GM12892 (cell line): ENCODE results near the gene SGCB.
A peak's percentile ranks its signal among the peaks of the same experiment; 100 is the strongest.

Source experiments
- DNase-seq: peaks from one replicate; pipeline ENCODE4 v3.0.0; 2011; ENCODE audit not compliant: insufficient read length
- FAIRE-seq: peaks from 2 replicates; lab custom pipeline; 2011; peaks lifted over from hg19 to GRCh38; lab: Jason Lieb, UNC
- POLR2A ChIP-seq: IDR thresholded peaks from 2 replicates; pipeline ENCODE4 v1.6.1; 2011; ENCODE audit warnings: low read depth, low read length, control low read depth
- POLR2AphosphoS5 ChIP-seq: IDR thresholded peaks from 2 replicates; pipeline ENCODE4 v1.6.1; 2011; ENCODE audit warnings: low read depth, low read length, control low read depth
- TAF1 ChIP-seq: IDR thresholded peaks from 2 replicates; pipeline ENCODE4 v1.6.1; 2011; ENCODE audit warnings: low read depth, mild to moderate bottlenecking, control low read depth, low read length, borderline replicate concordance

The SGCB gene

DNA sequence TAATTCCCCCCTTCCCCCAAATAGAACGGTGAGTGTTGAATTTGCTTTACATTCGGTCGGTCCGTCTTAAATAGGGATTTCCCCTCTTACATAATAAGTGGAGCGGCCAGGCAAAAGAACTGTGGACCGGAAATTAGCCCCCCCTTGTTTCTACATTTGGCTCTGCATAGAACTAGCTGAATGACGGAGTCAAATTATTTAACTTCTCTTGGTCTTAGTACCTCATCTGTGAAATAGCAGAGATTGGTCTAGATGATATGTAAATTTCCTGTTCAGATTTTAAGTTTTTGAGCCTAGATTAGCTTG lies 14.3 kb upstream of the SGCB start:
- DNase-seq (peak; percentile 17), FAIRE-seq (no peak)
- TF ChIP-seq POLR2A (no peak), POLR2AphosphoS5 (no peak), TAF1 (no peak)

DNA sequence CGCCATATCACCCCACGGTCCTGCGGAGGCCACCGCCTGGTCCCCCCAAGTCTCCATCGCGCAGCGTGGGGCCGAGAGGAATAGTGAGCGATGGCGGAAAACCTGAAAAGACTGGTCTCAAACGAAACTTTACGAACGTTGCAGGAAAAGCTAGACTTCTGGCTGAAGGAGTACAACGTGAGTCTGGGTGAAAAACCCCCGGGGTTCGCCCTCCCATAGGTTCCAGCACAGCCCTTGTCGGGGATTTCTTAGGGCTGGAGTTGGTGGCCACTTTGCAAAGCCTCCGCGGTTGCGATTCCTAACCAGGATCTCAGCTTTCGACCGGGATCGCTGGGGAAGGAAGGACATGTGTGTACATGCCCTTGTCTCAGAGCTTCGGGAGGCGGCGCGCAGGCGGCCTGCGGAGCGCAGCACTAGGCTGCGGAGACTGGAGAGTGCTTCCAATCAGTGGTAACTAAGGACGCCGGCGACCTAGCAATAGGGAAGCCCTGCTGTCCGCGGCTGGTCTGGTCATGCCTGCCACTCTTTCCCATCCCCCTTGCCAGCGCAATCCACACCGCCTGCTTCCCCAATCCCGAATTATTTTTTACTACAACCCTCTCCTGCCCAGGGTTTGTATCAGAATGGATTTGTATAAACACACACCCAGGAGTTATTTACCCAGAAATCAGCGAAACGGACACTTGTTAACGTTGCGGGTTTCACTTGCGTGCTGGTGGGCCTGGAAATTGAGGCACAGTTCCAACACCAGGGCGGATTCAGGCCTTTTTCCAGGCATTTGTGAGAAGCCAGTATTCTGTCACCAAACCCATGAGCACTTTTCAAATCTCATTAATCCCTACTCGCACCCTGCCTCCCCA lies 13.7 kb upstream of the SGCB start:
- peak; percentile 81 for FAIRE-seq
- TF ChIP-seq POLR2AphosphoS5 (no peak), POLR2A (no peak), TAF1 (no peak)
- DNase-seq = peak; percentile 34

DNA sequence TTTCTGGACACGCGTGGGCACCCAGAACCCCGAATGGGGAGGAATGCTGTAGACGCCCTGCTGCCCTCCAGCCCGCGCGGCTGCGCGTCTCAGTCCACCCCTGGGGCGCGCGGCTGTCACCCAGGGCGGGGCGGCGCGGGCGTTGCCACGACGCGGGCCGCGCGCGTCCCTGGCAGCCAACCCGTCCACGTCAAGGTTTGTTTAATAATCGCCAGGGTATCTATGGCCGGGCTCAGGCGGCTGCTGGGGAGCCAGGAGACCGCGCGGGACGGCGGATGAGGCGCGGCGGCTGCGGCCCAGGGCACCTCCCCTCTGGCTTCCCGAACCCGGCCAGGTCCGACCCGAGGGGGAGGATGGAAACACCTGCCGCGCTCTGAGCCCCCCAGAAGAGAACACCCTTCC lies 13.1 kb upstream of the SGCB start, which contains the start of gene SPATA18:
Gene SPATA18 (plus strand): TSS at position 92 of the 402 bp plus-strand sequence. CDS start 401 bp downstream, outside the sequence.
- DNase-seq (peak; percentile 36), FAIRE-seq (no peak)
- TF ChIP-seq POLR2A (no peak), TAF1 (no peak), POLR2AphosphoS5 (no peak)

DNA sequence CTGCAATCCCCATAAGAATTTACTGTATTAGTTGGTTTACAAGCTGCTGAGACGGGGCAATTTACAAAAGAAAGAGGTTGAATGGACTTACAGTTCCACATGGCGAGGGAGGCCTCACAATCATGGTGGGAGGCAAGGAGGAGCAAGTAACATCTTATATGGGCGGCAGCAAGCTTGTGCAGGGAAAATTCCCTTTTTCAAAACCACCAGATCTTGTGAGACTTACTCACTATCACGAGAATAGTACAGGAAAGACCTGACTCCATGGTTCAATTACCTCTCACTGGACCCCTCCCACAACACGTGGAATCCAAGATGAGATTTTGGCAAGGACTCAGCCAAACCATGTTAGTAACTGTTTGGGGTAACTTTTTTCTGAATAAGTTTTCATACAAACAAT lies 11.2 kb upstream of the SGCB start:
- no peak for TF ChIP-seq TAF1
- no peak for TF ChIP-seq POLR2A
- TF ChIP-seq POLR2AphosphoS5 = no peak
- DNase-seq = no peak
- no peak for FAIRE-seq

DNA sequence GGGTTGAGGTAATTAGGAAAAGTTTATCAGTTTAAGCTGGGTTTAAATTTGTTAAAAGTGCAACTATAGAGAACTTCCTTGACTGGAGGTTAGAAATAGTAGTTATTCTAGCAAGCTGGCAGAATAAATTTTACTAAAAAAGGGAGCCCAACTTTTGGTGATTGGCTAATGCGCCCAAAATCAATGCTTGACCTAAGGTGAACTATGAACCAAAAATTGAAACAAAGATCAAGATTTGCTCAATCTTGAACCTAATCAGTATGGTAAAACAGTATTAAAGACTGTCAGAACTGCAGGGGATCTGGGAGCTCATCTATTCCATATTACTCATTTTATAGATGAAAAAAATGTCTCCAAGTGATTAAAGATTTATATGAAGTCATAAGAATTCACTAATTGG lies 6.9 kb upstream of the SGCB start:
- TF ChIP-seq POLR2AphosphoS5 = no peak
- TF ChIP-seq TAF1 = no peak
- no peak for TF ChIP-seq POLR2A
- DNase-seq (no peak), FAIRE-seq (no peak)

DNA sequence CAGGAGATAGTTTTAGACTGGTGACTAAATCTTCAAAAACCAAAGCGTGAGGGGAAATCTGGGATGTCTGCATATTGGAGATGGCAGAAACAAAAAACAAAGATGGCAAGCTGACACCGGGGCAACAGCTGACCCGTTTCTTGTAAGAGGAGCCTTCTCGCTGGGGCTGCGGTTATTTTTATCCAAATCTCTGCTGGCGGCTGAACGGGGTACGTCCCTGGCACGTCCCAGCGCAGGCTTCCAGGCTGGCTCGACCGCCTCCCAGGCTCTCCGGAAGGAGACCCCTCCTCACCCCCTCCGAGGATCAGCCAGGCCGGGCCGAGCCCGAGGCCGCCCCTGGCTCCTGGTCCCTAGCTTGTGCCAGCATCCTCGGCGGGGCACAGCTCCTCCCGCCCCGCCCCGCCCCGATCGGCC lies 403 bp downstream of the SGCB start:
- FAIRE-seq (peak; percentile 77), DNase-seq (peak; percentile 29)
- TF ChIP-seq POLR2AphosphoS5 (no peak), TAF1 (no peak), POLR2A (no peak)

DNA sequence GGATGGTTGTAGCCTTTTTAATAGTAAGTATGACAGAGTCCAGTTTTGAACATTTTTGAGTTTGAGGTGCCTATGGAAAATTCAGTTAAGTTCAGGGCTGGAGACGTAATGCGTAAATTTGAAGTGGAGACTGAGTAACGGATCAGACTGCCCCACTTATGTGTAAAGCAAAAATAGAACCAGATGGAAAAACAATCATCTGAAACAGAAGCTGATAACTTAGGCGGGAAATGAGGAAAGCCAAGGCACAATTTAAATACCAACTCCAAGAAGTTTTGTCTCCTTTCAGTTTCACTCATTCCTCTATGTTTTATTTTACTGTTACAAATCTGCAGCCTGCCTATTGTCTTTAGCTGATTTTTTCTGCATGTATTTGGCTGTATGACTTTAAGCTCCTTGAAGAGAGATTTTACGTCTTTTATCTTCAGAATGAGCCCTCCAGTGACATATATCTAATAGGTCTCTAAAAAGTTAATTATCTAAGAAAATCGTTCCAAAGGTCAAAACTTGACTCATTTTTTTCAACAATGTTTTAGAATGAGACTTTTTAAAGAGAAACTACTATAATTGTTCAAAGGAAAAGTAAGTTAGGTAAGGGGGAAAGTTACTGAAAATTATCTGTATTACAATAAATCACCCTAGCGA lies 1.1 kb downstream of the SGCB start:
- no peak for DNase-seq
- peak; percentile 70 for FAIRE-seq
- TF ChIP-seq TAF1 (no peak), POLR2A (no peak), POLR2AphosphoS5 (no peak)

DNA sequence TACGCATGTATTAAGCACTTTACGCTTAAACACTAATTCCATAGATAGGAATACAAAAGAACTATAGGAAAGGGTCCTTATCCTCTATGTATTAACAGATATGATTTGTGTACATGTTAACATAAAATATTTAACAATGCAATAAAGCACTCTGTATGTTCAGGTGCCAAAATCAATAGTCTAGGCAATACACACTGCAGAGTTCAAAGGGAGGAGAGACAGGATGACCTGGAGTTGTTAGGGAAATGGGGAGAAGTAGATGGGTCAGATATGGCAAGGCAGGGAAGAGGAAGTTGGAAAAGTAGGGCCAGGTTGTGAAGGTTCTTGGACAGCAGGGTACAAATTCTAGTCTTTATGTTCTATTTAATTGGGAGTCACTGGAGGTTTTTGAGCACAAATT lies 2.9 kb downstream of the SGCB start:
- TF ChIP-seq TAF1 (no peak), POLR2AphosphoS5 (no peak), POLR2A (no peak)
- FAIRE-seq (no peak), DNase-seq (no peak)

DNA sequence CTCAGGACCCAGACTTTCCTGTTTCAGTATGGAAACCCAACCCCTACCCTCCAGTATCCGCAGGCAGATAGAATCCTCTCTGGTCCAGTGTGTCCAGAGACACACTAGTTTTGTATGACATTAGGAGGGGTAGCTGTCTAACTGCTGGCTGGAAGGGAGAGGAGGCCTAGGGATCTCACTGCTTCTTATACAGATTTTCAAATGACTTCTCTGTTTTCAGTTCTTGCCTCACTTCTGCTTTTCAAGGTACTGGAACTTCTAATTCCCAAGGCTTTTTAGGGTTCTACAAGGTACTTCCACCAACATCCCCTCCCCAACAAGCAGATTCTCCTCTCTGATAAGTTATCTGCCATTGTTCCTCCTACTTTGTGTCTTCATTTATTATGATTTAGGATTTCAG lies 6.1 kb downstream of the SGCB start:
- DNase-seq (no peak), FAIRE-seq (no peak)
- no peak for TF ChIP-seq TAF1
- no peak for TF ChIP-seq POLR2AphosphoS5
- no peak for TF ChIP-seq POLR2A

DNA sequence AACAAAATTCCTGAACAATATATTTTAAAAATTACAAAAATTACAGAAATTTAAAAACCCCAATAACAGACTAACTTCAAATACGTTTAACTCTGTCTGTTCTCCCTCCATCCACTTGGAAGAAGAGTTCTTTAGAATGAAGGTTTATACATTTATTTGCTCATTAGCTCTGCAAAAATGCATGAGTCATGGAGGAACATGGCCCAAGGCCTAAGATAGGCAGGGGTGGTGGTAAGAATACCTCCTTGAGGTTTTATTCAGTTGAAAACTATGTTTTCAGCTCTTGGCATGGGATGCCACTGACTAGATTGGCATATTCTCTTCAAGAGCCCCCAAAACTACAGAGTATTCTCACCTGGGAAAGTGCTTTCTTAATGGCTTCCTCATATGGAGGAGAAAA lies 9.1 kb downstream of the SGCB start:
- TF ChIP-seq TAF1 = no peak
- TF ChIP-seq POLR2AphosphoS5 = no peak
- no peak for TF ChIP-seq POLR2A
- FAIRE-seq = no peak
- no peak for DNase-seq

DNA sequence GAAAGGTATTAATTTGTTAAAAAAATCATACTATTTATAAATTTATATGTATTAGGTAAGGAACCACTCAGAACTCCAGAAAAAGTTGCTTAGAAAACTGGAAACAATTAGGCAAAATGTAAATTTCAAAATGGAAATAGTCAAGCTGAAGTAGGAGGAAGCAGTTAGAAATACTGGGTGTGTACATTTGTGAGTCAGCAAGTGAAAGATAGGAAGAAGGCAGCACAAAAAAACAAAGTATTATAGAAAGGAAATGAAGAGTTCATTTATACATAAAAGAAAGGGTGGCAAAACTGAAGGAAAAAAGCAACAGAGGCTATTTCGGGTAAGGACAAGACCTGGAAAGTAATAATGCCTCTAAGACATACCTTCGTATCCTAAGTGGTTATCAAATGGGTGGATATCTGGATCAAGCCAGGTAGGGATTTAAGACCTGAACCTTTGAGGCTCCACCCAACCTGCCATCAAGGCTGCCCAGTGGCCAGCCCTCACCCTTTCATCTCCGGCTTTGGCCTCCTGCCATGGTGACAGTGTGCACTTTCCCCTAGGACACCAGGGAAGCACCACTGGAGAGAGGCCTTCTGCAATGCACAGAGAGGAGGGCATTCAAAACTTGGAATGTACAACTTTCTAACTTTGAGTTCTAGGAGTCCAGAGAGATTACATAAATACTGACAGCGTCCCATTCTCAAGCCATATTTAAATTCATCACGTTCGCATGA lies 18.0 kb downstream of the SGCB start, which contains the start of gene LRRC66:
Gene LRRC66 (minus strand): TSS at position 428 of the 722 bp plus-strand sequence. CDS start 2,750 bp downstream, outside the sequence.
- DNase-seq (no peak), FAIRE-seq (no peak)
- TF ChIP-seq TAF1 = no peak
- no peak for TF ChIP-seq POLR2AphosphoS5
- no peak for TF ChIP-seq POLR2A
